Measurements from ENCODE around the gene PAQR4. TPM values are rescaled to one million over a fixed set of nuclear protein-coding genes. Genes with fewer than 3 reads are reported as not detected.

PAQR4 gene
- total RNA-seq, 1 donor from 2014 or later: 9.2 TPM

GRCh38 chr16:3017344-3017743, 48.2 kb downstream of the PAQR4 start:
- no peak for DNase-seq (ENCODE audit: low spot score in 2 of 2)
- Histone ChIP-seq H3K27ac (no peak overlapping the region), H3K4me3 (no peak overlapping the region), H3K4me1 (peaks cover 0 to 13% of the 10 kb centered on the region in 2 donors), H3K36me3 (no peaks in the 10 kb centered on the region), H3K27me3 (peaks cover 20% of the 10 kb centered on the region), H3K9me3 (no peaks in the 10 kb centered on the region)
- intact Hi-C loops (cut with DNase I): no loop called here
- TF ChIP-seq CTCF (IDR thresholded peaks at IDR 0.05): no peak

DNA sequence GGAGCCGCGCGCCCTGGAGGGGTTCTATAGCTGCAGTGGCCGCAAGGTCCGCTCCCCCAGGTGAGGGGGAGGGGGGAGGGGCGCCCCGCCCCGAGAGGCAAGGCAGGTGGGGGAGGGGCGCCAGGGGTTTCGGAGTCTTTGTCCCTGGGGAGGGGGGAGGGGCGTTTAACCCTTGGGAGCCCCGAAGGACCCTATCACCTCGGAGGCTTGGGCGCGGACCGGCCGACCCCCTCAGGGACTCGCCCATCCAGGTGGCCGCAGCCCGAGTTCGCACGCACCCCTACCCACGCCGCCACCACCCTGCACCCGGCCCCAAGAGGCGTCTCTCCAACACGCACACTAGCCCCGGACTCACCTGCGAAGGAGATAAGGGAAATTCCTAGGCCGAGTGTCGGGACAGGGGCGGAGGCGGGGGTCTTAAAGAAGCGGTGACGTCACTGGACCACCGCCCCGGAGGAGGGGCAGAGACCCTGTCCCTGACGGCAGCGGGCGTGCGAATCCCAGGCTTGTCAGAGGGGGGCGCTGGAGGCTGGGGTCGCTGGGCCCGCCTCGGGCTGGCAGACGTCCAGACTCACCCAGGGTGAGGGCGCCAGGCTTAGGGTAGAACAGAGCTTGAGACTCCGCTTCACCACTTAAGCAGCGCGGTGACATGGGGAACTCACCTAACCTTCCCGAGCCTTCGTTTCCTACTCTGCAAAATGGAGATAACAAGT, 48.8 kb downstream of the PAQR4 start, which contains the start of gene CLDN6:
CLDN6 (minus strand) TSS at position 390 of the 713 bp plus-strand sequence. CDS start 2,162 bp downstream, outside the sequence.
- Histone ChIP-seq H3K4me1 (peaks cover 5 to 17% of the 10 kb centered on the region in 2 donors), H3K27me3 (peaks cover 14% of the 10 kb centered on the region), H3K27ac (no peak within 1 kb of the TSS), H3K36me3 (no peaks in the 10 kb centered on the region), H3K4me3 (no peak within 1 kb of the TSS), H3K9me3 (no peaks in the 10 kb centered on the region)
- DNase-seq (ENCODE audit: low spot score in 2 of 2): no peak
- intact Hi-C loops (cut with DNase I): no loop called here
- no peak for TF ChIP-seq CTCF (IDR thresholded peaks at IDR 0.05)

DNA sequence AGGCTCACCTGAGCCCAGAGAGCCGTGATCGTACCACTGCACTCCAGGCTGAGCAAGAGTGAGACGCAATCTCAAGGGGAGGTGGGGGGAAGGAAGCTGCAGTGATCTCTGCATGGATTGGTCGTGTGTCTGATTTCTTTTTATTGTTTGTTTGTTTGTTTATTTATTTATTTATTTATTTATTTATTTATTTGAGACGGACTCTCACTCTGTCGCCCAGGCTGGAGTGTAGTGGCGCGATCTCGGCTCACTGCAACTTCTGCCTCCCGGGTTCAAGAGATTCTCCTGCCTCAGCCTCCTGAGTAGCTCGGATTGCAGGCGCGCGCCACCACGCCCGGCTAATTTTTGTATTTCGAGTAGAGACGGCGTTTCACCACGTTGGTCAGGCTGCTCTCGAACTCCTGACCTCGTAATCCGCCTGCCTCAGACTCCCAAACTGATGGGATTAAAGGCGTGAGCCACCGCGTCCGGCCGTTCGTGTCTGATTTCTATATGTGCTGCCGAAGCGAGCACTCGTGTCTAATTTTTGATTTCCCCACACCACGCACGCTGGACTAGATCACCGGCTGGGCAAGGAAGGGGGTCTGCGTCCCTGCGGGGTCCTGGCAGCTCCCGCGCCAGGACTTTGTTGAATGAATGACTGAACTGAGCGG, 50.6 kb downstream of the PAQR4 start:
- Histone ChIP-seq H3K4me1 (peaks cover 9 to 29% of the 10 kb centered on the region in 2 donors), H3K27ac (peak overlapping the region in 1 of 2 donors; percentile 100), H3K36me3 (no peaks in the 10 kb centered on the region), H3K27me3 (peaks cover 6% of the 10 kb centered on the region), H3K4me3 (peak overlapping the region; percentile 68 to 93), H3K9me3 (no peaks in the 10 kb centered on the region)
- intact Hi-C loops (cut with DNase I): loop anchor here (1.0 to 10.0 kb wide), 10 partner anchors 15 to 1407 kb away; partner anchors contain the start of genes BRICD5, CEMP1, CRAMP1 and FLYWCH2
- DNase-seq (ENCODE audit: low spot score in 2 of 2): no peak
- no peak for TF ChIP-seq CTCF (IDR thresholded peaks at IDR 0.05)

DNA sequence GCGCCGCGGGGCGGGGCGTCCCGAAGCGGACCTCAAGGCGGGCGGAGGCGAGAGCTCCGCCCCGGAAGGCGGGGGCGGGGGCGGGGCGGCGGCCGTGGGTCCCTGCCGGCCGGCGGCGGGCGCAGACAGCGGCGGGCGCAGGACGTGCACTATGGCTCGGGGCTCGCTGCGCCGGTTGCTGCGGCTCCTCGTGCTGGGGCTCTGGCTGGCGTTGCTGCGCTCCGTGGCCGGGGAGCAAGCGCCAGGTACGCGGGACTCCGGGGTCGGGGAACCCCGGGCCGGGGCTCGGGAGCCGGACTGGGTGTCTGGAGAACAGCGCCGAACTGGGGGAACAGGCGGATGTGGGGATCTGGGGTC, 51.1 kb downstream of the PAQR4 start, which contains the start of gene TNFRSF12A:
TNFRSF12A (plus strand) TSS at position 122 of the 357 bp plus-strand sequence; CDS start at position 152, 30 bp downstream.
- no peaks in the 10 kb centered on the region for H3K36me3 ChIP-seq
- H3K27ac ChIP-seq: peak within 1 kb of the TSS; percentile 98 to 100
- peak in 1 of 3 experiments; percentile 26 for TF ChIP-seq CTCF (IDR thresholded peaks at IDR 0.05)
- intact Hi-C loops (cut with DNase I): loop anchor here (1.0 to 10.0 kb wide), 10 partner anchors 16 to 1408 kb away; partner anchors contain the start of genes BRICD5, CEMP1, CRAMP1 and FLYWCH2
- H3K27me3 ChIP-seq: peaks cover 6% of the 10 kb centered on the region
- H3K4me3 ChIP-seq: peak within 1 kb of the TSS; percentile 68 to 93
- H3K4me1 ChIP-seq: peaks cover 9 to 34% of the 10 kb centered on the region in 2 donors
- peak in 1 of 2 donors; percentile 89 for DNase-seq (ENCODE audit: low spot score in 2 of 2)
- H3K9me3 ChIP-seq: no peaks in the 10 kb centered on the region

GRCh38 chr16:3020604-3021448, 51.7 kb downstream of the PAQR4 start:
- Histone ChIP-seq H3K27ac (peak overlapping the region; percentile 98 to 100), H3K27me3 (peaks cover 6% of the 10 kb centered on the region), H3K9me3 (no peaks in the 10 kb centered on the region), H3K4me3 (peak overlapping the region; percentile 68 to 93), H3K4me1 (peaks cover 9 to 34% of the 10 kb centered on the region in 2 donors), H3K36me3 (peaks cover 1 to 2% of the 10 kb centered on the region in 2 donors)
- intact Hi-C loops (cut with DNase I): loop anchor here (1.0 to 10.0 kb wide), 10 partner anchors 17 to 1409 kb away; partner anchors contain the start of genes BRICD5, CEMP1, CRAMP1 and FLYWCH2
- DNase-seq (ENCODE audit: low spot score in 2 of 2): peak; percentile 80 to 97
- peak in 1 of 3 experiments; percentile 9 for TF ChIP-seq CTCF (IDR thresholded peaks at IDR 0.05)
